Fibroblast of skin of left quadriceps (primary cell): ENCODE measurements around the gene PFDN2.
"Not testable (repeated sequence)": the region's sequence is repeated elsewhere in the genome, so short reads cannot be mapped to it uniquely, and the experiment has no call there.

ENCODE experiments used
- DNase-seq, 2 experiments: peaks; one replicate each; pipeline ENCODE4 v3.0.0-alpha.2; 2013; ENCODE audit warnings: low read depth in 2 of 2

Gene PFDN2

GRCh38 chr1:161080441-161081405 lies 37.1 kb downstream of the PFDN2 start:
- DNase-seq: no peak

DNA sequence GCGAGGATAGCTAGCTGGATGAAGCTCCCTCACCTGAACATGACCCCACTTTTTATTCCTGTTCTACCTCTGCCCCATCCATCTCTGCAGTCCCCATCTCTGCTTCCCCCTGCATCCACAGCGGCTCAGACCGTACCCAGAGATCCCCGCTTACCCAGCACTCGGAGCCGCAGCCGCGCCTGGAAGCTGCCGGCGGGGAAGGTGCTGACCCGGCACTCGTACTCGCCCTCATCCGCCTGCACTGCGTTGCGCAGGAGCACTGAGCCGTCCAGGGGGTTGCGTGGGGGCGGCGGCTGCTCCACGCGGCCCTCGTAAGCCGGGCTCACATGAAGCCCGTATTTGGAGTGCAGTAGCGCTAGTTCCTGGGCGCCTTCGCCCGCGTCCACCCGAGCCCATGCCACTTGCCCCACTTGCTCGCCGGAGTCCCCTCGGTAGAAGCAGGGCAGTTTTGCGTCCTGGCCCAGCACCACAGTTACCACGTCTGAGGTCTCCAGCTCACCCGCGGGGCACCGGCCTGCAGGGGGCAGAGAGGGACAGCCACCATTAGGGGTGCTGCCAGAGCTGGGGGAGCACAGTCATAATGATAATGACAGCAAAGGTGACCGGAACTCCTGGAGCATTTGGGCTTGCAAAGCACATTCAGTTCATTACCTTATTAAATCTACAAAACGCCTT lies 38.3 kb downstream of the PFDN2 start:
- DNase-seq: no peak

- DNase-seq: no peak
These were observed 40.4 kb downstream of the PFDN2 start for GRCh38 chr1:161077426-161077825.

DNA sequence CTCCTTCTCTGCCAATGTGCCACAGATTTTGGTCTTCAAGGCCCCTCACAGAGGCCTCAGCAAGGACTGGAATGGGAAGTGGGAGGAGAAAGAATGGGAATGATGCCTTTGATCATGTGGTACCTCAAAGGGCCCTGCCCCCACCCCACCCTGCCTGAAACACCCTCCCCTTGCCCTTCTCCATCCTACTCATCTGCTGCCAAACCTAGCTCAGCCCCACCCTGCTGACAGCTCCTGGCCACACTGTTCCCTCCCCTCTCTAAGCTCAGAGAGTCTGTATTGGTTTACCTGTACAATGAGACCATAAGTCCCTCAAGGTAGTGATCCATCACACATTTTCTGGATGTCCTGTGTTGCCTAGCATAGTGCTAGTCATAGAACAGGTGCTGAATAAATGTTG lies 41.4 kb downstream of the PFDN2 start:
- DNase-seq: no peak

DNA sequence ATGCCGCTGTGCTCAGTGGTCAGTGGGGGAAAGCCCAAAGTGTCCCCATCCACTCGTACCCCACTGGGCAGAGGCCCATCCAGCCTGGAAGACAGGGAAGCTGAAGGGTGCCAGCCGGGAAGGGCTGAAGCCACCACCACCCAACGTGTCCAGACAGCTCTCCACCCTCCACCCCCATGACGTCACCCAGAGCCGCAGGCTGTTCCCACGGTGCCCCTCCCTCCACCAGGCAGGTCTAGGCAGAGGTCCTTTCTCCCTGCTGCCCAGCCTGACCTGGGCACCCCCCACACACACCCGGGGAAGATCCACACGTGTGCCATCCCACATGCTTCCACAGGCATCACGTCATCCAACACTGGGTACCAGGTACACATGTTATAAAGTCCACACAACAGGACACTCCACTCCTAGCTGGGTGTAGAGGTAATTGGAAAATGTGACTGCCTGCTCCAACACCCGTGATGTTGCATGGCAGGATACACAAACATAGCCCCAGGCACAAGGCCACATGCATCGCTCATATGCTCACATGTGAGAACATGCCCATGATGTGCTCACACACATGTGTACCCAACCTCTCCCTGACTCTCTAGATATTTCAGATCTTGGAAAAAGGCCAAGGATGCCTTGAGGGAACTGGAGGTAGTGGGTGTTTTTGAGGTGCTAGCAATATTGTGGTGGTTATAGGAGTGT lies 43.0 kb downstream of the PFDN2 start:
- DNase-seq: no peak

GRCh38 chr1:161073474-161074121 lies 44.2 kb downstream of the PFDN2 start:
- no peak for DNase-seq

DNA sequence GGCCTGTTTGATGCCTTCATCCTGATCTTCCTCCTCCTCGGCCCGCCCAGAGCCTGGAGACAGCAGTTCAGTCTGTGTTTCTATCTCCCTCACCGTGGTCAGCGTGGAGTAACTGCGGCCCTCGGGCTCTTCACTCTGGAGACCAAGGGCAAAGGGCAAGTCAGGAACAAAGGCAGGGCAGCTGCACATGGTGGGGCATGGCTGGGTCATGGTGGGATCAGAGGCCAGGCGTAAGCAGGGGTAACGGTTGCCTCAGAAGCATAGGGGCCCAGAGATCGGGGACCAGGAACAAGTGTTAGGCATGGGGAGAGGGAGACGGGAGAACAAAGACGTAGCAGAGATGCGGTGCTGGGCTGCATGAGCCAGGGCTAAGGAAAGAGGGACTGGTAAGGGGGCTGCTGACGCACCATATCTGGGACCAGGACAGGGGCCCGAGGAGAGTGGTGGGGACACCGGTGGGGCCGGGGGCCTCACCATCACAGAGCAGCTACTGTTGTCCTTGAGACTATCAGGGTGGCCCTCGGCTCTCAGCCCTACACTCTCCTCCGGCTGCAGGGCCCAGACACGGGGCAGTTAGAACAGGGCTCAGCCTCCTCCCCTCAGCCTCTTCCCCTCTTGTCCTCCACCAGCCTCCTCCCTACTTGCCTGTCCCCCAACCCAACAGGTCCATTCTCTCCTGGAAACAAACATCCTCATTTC lies 44.9 kb downstream of the PFDN2 start:
- no peak for DNase-seq

DNA sequence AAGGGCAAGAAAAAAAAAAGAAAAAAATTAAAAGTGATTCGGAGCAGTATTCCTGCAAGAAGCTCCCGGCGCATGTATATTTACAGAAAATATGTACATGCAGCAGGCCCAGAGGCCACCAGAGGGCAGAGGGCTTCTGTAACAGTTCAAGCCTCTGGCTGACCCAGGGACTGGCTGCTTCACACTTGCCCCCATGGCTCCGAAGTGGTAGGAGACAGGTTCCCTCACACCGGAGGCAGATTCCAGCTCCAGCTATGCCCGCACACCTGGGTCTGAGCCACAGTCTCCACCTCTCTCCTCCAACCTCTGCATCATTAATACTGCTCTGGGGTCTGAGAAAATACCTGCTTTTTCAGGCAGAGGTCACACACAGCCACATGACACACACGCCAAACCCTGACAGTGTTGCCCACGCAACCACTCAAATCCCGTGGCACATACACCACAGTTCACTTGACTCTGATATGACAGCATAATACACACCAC lies 45.9 kb downstream of the PFDN2 start:
- DNase-seq: no peak

DNA sequence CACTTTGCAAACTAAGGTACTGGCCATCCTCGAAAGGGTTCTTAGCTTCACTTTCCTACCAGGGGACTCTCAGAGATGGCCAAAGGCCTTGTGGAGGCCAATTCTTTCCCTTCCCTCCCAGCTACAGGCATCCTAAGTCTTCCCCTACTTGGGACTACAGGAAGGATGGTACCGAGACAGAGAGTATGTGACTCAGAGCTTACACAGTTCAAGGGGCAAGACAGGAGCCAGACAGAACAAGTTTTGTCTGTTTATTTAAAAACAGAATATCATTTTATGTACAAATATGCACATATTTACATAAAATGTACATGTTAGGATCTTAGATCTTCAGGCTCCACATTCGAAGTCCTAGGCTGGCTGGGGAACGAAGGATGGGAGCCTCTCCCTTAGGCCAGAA lies 47.1 kb downstream of the PFDN2 start:
- DNase-seq: no peak

GRCh38 chr1:161069731-161070270 lies 48.0 kb downstream of the PFDN2 start, which contains the start of gene ARHGAP30:
Gene ARHGAP30 (minus strand): TSS chr1:161069891. CDS start chr1:161069624, 267 bp downstream.
- DNase-seq: no peak

DNA sequence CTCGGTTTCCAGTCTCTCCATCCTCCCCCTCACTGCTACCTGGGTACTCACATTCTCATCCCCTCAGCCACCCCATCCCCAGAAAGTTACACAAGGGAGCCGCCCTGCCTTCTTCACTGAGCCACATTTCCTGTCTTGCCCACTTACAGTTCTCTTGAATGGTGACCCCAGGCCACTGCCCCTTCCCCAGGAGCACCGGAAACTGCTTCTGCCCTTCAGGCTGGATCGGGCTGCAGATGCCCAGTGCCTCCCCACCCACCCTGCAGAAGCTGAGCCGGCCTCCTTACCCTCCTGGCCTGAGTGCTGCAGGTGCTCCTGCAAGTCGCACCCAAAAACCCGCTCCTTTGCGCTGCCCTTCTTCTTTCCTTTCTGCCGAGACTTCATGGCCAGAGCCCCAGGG lies 48.6 kb downstream of the PFDN2 start:
- DNase-seq: no peak

DNA sequence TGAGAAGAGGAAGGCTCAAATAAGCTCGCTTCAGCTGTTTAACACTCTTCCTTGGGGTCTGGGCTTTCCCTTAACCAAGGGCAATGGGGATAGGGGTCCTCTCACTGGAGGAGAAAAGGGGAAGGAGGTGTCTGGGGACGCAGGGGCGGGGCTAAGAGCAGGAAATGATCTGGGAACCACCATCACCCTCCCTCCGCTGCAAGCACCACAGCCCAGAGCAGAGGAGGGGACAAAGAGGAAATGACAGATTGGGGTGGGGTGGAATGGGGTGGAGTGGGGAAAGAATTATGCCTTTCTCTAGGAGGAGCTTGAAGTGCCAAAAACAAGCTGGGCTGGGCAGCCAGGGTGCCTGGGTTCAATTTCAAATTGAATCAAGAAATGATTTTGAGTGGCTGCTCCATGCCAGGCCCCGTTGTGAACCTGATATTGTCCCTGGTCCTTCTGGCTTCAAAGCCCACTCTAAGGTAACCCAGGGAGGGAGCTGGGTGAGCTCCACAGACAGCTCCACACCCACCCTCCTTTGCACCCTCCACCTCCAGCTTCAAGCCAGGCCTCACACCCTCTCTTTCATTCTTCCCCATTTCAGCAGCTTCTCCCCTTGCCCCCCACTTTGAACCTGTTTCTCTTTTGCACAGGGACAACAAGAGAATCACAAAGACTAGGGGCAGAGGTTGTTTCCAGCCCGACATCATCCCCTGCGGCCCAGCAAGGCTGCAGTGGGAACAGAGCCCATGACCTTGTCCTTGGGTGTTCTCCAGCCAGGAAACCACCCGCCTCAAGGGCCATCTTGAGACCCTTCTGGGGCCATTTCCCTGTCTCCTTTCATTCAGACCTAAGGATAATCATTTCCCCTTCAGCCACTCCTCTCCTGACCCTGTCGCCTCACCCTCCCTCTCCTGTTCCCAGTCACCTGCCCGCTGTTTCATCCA lies 49.3 kb downstream of the PFDN2 start:
- DNase-seq: no peak

DNA sequence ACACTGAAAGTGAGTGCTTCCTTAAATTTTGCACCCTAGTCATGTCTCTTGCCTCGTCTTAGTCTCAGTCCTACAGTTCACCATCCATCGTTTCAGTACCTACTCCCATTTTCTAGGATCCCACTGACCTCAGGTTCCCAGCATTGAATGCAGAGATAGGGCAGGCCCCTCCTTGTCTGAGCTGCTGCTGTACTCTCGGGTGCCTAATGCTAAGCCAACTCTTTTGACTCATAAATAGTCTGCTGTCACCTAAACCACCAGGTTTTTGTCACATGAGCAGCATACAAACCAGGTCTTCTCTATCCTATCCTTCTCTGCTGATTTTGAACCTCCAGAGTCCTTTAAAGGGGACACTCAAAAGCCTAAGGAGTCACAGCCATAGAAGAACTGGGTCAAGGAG lies 51.1 kb downstream of the PFDN2 start:
- DNase-seq: no peak

GRCh38 chr1:161065681-161066080 lies 52.2 kb downstream of the PFDN2 start:
- DNase-seq: not testable (repeated sequence)

DNA sequence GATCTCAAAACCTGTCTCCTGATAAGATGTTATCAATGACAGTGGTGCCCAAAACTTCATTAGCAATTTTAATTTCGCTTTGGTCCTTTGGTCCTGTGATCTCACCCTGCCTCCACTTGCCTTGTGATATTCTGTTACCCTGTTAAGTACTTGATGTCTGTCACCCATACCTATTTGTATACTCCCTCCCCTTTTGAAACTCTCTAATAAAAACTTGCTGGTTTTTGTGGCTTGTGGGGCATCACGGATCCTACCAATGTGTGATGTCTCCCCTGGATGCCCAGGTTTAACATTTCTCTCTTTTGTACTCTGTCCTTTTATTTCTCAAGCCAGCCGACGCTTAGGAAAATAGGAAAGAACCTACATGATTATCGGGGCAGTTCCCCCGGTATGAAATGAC lies 53.9 kb downstream of the PFDN2 start:
- DNase-seq: not testable (repeated sequence)

DNA sequence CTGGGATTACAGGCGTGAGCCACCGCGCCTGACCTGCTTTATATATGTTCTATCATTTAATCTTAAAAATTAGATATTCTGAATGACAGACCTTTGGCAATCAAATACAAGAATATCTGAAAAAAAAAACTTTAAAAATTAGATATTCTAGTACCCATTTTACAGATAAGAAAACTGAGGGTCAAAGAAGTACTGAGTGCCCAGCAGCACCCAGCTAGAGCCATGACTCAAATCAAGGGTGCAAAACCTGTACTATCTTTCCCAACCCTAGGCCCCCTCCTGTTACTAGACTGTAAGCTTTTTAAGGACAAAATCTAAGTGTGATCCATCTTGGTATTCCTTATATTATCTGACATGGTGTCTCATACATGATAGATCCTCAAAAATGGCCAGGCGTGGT lies 56.4 kb downstream of the PFDN2 start:
- no peak for DNase-seq

DNA sequence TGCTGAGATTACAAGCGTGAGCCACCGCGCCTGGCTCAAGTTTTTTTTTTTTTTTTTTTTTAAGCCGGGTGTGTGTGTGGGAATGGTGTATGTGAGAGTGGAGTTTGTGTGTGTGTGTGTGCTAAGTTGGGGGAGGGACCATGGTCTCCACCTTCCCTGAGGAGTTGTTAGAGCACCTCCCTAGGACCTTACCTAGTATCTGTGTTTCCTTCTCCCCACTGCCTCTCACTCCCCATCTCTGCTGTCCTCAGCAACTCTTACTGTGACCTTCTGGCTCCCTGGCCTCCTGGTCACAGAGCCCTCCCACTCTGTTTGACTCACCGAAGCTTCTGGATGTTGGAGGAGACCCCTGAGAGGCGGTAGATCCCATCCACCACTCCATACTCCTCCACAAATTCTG lies 58.5 kb downstream of the PFDN2 start:
- no peak for DNase-seq

- no peak for DNase-seq
These were observed 63.0 kb downstream of the PFDN2 start for GRCh38 chr1:161054805-161055204.

DNA sequence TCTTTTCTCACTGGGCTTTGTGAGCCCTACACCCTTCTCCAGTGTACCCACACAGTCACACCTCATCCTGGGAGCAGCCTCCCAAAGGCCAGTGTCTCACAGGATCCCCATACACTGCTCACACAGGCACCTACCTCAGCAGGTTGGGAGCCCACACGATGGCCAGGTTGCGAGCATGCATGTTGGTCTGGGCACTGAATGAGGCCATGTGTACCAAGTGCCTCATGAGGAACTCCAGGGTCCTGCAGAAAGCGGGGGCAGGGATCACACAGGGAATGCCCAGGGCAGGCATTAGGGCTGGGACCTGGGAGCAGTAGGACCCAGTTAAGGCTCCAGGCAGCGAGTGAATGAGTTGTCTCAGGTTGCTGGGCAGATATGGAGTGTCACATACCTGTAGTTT lies 63.6 kb downstream of the PFDN2 start:
- no peak for DNase-seq

DNA sequence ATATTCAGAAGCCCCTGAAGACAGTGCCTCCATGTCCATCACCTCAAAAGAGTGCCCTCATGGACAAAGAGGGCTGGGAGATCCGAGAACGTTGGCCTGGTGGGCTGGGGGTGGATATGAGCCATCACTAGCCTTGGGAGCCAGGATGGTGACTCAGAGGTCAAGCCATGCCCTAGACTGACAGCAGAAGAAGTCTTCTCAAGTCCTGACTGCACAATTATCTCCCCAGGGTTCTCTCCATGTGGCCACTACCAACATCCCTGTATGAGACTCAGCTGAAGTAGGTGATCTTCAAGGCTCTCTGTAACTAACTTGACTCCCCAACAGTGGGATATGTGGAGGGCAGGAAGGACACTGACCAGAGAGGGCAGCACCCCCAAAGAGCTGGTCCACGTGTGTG lies 64.9 kb downstream of the PFDN2 start:
- no peak for DNase-seq
